Suppressor macrophage treated with lipopolysaccharide for 4 hours (primary cell): ENCODE data around the gene CISD2.
"Not testable (repeated sequence)": the region's sequence is repeated elsewhere in the genome, so short reads cannot be mapped to it uniquely, and the experiment has no call there.

ENCODE experiments used
- DNase-seq: peaks from one replicate; pipeline ENCODE4 v3.0.0-alpha.2; 2020

Gene CISD2

GRCh38 chr4:102868781-102869568, at the start of gene CISD2:
Gene CISD2, plus strand, starts transcription at chr4:102868992. Its CDS starts 93 bp downstream, at chr4:102869085.
- DNase-seq = peak; percentile 97

GRCh38 chr4:102819100-102819499, 49.7 kb upstream of the CISD2 start:
- not testable (repeated sequence) for DNase-seq

DNA sequence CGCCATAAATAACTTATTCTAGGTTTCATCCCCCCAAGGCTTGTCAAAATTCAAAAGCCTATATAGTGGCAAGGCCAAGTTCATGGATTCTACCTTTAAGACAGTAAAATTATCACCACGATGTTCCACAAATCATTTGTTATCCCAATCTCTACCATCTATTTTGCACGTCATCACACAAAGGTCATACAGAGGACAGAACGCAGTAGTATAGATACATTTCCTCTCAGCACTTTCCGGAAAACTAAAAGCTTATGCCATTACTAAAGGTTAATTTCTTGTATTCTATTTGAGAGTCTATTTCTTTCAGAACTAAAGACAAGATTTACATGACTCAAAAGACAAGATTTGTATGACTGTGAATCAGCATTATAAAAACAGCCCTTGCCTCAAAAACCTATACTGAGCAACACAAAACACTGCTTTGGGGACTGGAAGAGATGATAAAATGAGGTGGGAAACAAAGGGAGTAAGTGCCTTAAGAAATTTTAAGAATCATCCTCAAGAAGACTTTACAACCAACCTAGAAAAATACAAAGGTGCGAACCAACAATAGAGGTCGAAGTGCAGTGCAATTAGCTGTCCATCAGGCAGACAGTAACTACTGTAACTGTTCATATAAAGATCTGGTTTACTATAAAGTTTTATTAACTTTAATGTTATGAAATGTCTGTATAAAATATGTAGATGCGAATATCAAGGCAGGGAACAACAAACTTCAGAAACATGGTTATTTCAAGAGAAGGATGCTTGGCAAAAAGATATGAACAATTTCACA, 49.0 kb upstream of the CISD2 start:
- DNase-seq = no peak

- DNase-seq = no peak
Measured at GRCh38 chr4:102823464-102823863, 45.3 kb upstream of the CISD2 start.

GRCh38 chr4:102823897-102824296, 44.9 kb upstream of the CISD2 start:
- no peak for DNase-seq

GRCh38 chr4:102824398-102824797, 44.4 kb upstream of the CISD2 start:
- no peak for DNase-seq

DNA sequence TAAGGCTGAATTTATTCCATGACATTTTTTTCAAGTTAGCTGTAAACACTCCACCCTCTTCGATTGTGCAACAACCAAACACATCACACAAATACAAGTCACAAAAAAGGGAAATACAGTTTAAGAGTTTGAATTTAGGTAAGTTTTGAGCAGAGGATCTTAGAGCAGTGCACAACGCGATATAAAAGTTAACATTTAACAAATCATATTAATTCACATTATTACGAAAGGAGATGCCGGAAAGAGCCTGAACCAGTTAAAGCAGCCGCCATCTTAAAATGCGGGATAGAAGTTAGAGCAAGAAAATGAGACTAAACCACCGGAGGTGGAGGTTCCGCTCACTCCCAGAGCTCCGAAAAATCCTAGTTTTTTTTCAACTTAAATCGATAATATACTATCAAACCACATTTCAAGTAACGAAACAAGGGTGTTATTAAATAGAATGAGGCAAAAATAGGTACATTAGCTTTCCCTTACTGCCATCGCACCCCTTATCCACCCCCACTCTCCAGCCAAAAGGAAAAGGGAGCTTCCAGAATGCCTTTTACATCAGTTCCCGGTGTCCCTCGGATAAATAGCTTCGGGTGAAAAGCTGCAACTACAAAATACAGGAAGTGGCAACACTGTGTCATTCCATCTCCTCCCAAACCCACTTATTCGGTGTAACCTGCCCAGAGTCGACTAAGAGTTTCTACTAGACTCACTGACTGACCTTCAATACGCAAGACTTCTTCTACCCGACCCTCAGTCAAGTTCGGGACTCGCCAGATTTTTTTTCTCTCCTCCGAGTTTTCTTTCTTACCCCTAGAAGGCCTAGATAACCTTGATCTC, 43.3 kb upstream of the CISD2 start:
- peak; percentile 85 for DNase-seq

DNA sequence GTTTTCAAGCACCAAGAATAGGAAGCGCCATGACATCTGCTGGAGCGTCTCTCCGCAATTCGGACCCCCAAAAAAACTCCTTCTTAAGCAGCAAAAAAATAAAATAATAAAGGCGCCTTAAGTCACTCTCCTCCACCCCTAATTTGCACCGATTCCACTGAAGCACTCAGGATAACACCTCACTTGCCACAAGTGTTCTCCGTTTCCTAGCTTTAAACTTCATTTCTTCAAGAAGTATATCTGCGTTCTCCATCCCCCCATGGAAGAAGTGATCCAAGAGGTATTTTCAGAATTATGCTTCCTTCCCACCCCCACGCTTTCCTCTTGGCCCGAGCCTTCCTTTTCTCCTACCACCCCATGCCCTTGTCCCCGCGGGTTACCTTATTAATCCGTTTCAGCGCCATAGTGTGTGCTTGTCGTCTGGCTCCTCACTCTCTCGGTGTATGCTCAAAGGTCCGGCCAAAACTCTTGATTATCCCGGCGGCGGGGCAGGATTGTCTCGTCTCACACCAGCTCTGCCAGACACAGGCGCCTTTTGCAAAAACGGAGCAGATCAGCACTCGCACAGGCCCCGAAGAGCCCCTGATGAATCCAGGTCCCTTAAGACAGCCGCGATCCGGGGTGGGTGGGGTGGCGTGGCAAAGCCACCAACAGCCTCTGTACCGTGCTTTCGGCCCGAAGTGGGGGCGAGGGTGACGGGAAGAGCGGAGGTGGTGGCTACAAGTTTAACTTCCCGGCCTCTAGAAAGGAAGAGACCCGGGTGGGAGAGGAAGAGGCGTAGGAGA, 42.5 kb upstream of the CISD2 start:
- DNase-seq = peak; percentile 30

- DNase-seq = peak; percentile 98
Measured at GRCh38 chr4:102826890-102827673, 41.7 kb upstream of the CISD2 start, which contains the start of gene UBE2D3. Gene UBE2D3, minus strand, starts transcription at chr4:102827551. Its CDS starts 1,043 bp downstream, at chr4:102826508.

DNA sequence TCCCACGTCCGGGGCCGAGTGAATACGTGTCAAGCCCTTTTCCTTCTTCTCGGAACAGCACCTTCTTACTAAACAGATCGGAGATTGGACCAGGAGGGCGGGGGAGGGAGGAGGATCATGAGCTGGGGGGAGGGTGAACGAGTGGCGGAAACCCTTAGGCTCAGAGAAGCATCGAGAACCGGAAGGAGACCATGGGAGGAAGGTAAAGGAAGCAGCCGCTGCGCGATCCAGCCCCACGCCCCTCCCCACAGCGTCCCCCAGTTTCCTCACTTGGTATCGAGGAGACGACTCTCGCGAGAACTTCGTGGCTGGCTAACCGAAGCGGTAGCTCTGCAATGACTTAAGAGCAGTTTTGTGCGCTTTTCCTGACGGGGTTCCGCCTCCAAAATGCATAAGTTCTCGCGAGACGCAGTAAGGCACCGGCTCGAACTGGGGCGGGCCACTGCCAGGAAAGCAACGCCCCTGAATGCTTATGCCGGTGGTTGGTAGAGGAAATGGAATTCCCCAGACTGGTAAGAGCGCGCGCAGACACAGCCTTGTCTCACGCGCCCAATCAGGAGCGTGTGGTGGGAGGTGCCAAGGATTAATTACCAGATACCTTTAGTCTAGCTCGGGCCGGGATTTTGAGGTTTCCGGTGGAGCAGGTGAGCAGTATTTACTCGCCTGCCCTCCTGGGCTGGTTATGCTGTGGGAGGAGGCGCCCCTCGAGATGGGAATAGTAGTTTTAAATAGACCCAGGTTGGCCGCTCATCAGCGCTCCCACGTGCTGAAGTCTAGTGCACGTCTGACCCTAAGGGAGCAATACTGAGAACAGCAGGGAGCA, 40.9 kb upstream of the CISD2 start:
- DNase-seq = peak; percentile 100

- no peak for DNase-seq
Measured at GRCh38 chr4:102828497-102828808, 40.3 kb upstream of the CISD2 start.

- no peak for DNase-seq
Measured at GRCh38 chr4:102829803-102830202, 39.0 kb upstream of the CISD2 start.

GRCh38 chr4:102832105-102832504, 36.7 kb upstream of the CISD2 start:
- DNase-seq = no peak

GRCh38 chr4:102832667-102833066, 36.1 kb upstream of the CISD2 start:
- no peak for DNase-seq

DNA sequence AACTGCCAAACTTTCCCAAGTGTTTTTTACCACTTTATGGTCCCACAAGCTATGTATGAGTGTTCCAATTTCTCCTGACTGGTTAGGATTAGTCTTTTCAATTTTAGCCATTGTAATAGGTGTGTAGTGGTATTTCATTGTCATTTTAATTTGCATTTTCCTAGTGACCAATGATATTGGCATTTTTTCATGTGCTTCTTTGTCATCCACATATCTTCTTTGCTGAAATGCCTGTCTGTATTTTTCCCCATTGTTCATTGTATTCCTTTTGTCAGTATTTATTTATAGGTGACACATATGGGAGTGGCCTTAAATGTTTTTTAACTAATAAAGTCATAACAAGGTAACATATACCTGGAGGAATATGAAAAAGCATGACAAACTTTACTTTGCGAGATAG, 32.2 kb upstream of the CISD2 start:
- no peak for DNase-seq

DNA sequence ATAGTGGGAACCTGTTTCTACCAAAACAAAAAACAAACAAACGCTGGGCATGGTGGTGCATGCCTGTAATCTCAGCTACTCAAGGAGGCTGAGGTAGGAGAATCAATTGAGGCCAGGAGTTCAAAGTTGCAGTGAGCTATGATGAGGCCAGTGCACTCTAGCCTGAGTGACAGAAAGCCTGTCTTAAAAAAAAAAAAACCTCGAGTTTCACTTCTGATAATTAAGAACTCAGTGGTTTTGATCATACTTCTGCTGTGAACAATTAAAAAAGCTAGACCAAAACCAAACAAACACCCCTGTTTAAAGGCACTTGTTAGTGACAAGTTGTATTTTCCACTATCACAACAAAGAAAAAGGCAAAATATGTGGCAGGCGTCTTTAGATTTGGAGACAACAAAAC, 26.4 kb upstream of the CISD2 start:
- no peak for DNase-seq

- DNase-seq = no peak
Measured at GRCh38 chr4:102843273-102843672, 25.5 kb upstream of the CISD2 start.

DNA sequence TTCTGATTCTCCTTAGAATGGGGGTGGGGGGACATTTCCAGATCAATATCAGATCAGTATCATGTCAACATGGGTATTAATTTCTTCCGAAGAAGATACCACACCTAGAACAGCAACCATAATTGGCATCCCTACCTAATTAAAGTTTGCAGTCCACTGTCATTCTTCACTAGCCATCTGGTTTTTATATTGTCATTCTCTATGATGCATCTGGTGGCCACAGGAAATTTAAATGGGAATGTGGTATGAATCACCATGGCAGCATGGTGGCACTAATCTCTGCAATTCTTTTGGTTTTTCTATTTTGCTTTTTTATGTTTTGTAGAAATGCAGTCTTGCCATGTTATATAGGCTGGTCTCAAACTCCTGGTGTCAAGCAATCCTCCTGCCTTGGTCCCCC, 24.9 kb upstream of the CISD2 start:
- no peak for DNase-seq

- no peak for DNase-seq
Measured at GRCh38 chr4:102847687-102848086, 21.1 kb upstream of the CISD2 start.

DNA sequence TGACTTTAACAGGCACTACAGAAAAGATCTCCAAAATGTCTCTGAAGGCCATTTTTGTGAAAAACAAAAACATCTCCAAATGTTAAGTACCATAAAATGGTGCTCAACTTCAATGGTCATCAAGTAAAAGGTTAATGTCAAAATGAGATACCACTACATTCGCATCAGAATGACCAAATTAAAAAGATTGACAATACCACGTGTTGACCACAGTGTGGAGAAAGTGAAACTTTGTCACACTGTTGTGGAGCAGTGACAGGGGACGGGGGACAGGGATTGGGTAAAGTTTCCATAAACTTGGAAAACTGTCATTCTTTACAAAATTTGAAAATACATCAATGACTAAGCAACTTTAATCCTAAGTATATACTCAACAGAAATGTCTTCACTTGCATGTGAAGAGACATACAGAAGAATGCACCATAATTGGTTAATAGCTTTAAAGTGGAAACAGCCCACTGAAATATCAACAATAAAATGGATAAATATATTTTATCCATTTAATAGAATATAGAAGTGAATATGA, 19.1 kb upstream of the CISD2 start:
- no peak for DNase-seq

GRCh38 chr4:102850370-102850769, 18.4 kb upstream of the CISD2 start:
- DNase-seq = no peak
